ENCODE measurements around the gene KDM3B.
A peak's percentile ranks its signal among the peaks of the same experiment; 100 is the strongest.

Gene KDM3B

GRCh38 chr5:138410996-138411640 lies 58.6 kb downstream of the KDM3B start:
- peak; percentile 59 for DNase-seq

- DNase-seq: no peak
These were observed 66.0 kb downstream of the KDM3B start for GRCh38 chr5:138418444-138418843.

- no peak for DNase-seq
These were observed 72.6 kb downstream of the KDM3B start for GRCh38 chr5:138425079-138425478.

GRCh38 chr5:138435943-138436342 lies 83.5 kb downstream of the KDM3B start:
- DNase-seq: no peak

GRCh38 chr5:138438003-138438723 lies 85.7 kb downstream of the KDM3B start:
- no peak for DNase-seq

GRCh38 chr5:138438724-138439476 lies 86.4 kb downstream of the KDM3B start, which contains the start of gene REEP2:
REEP2 (plus strand) TSS chr5:138439057; CDS start chr5:138439209, 152 bp downstream.
- DNase-seq: peak; percentile 78

- no peak for DNase-seq
These were observed 87.1 kb downstream of the KDM3B start for GRCh38 chr5:138439477-138440158.

- DNase-seq: no peak
These were observed 87.9 kb downstream of the KDM3B start for GRCh38 chr5:138440159-138441073.

GRCh38 chr5:138441221-138441620 lies 88.7 kb downstream of the KDM3B start:
- no peak for DNase-seq

GRCh38 chr5:138444078-138444773 lies 91.7 kb downstream of the KDM3B start:
- no peak for DNase-seq

GRCh38 chr5:138444774-138445546 lies 92.5 kb downstream of the KDM3B start:
- DNase-seq: no peak

- DNase-seq: peak; percentile 52
These were observed 93.2 kb downstream of the KDM3B start for GRCh38 chr5:138445547-138446271.

GRCh38 chr5:138448070-138448469 lies 95.6 kb downstream of the KDM3B start:
- DNase-seq: no peak

- DNase-seq: no peak
These were observed 96.3 kb downstream of the KDM3B start for GRCh38 chr5:138448481-138449398.

GRCh38 chr5:138449501-138450239 lies 97.2 kb downstream of the KDM3B start:
- DNase-seq: peak; percentile 91

- no peak for DNase-seq
These were observed 98.5 kb downstream of the KDM3B start for GRCh38 chr5:138450971-138451370.

- DNase-seq: no peak
These were observed 100.2 kb downstream of the KDM3B start for GRCh38 chr5:138452720-138453119.

- DNase-seq: no peak
These were observed 101.1 kb downstream of the KDM3B start for GRCh38 chr5:138453590-138453989.
